GM12878 (cell line): ENCODE results near the gene TMEM179B. TPM values are rescaled to one million over a fixed set of nuclear protein-coding genes. Genes with fewer than 3 reads are reported as not detected.

Experiments
- CHD4 ChIP-seq: fragments of 200-600 bp; sonication (generic); IDR thresholded peaks from 2 replicates; pipeline ENCODE4 v1.6.1; 2016; ENCODE audit warnings: mild to moderate bottlenecking
- CTCF ChIP-seq, 3 experiments: IDR thresholded peaks in 2 of 3; conservative IDR thresholded peaks in 1 of 3; 2 replicates each; pipeline ENCODE4 v1.5.1; 2011; ENCODE audit warnings: low read depth in 3 of 3, low read length in 3 of 3, mild to moderate bottlenecking in 3 of 3, control low read depth in 2 of 3, moderate library complexity in 2 of 3, inconsistent platforms in 1 of 3, mixed read lengths in 1 of 3; ENCODE audit not compliant: control insufficient read depth in 2 of 3, insufficient read depth in 1 of 3; ENCODE audit errors: extremely low read depth in 1 of 3
- E2F8 ChIP-seq: fragments of 450-650 bp; IDR thresholded peaks from 2 replicates; pipeline ENCODE4 v1.6.1; 2018; ENCODE audit warnings: mild to moderate bottlenecking, low read depth, moderate library complexity; ENCODE audit not compliant: partially characterized antibody
- EGR1 ChIP-seq, 2 experiments: IDR thresholded peaks; 1 replicate in 1 of 2; 2 replicates in 1 of 2; pipeline ENCODE4 v1.6.1; 2011 to 2012; ENCODE audit warnings: low read depth in 2 of 2, low read length in 2 of 2, borderline replicate concordance in 1 of 2, mild to moderate bottlenecking in 1 of 2, moderate library complexity in 1 of 2
- GABPA ChIP-seq: IDR thresholded peaks from 2 replicates; pipeline ENCODE4 v1.6.1; 2014; ENCODE audit warnings: antibody characterized with exemption, low read depth, mild to moderate bottlenecking, inconsistent platforms
- MYB ChIP-seq: fragments of 150-350 bp; IDR thresholded peaks from 2 replicates; pipeline ENCODE4 v1.6.1; 2014; ENCODE audit warnings: mild to moderate bottlenecking, low read depth, low read length, borderline replicate concordance
- PAX5 ChIP-seq: IDR thresholded peaks from 2 replicates; pipeline ENCODE4 v1.6.1; 2011; ENCODE audit warnings: low read depth, low read length, borderline replicate concordance
- PML ChIP-seq: IDR thresholded peaks from 2 replicates; pipeline ENCODE4 v1.6.1; 2012; ENCODE audit warnings: low read length, inconsistent platforms
- POU2F2 ChIP-seq: IDR thresholded peaks from 3 replicates; pipeline ENCODE4 v1.6.1; 2011; ENCODE audit warnings: low read depth, mild to moderate bottlenecking, low read length, borderline replicate concordance
- PRDM15 ChIP-seq: fragments of 450-650 bp; formaldehyde crosslinking; IDR thresholded peaks from 2 replicates; pipeline ENCODE4 v1.4.0; 2020; ENCODE audit warnings: mild to moderate bottlenecking, moderate library complexity
- SPI1 ChIP-seq: IDR thresholded peaks from 2 replicates; pipeline ENCODE4 v1.6.1; 2011; ENCODE audit warnings: low read depth, mild to moderate bottlenecking, low read length, moderate library complexity, borderline replicate concordance; ENCODE audit not compliant: insufficient read depth
- WRNIP1 ChIP-seq: IDR thresholded peaks from 2 replicates; pipeline ENCODE4 v1.6.1; 2011; ENCODE audit warnings: low read depth, low read length, improper control_type of control experiment, borderline replicate concordance
- YBX1 ChIP-seq: fragments of 450-650 bp; IDR thresholded peaks from 2 replicates; pipeline ENCODE4 v1.6.1; 2016; ENCODE audit warnings: antibody characterized with exemption
- ZNF687 ChIP-seq: fragments of 450-650 bp; IDR thresholded peaks from 2 replicates; pipeline ENCODE4 v1.6.1; 2017; ENCODE audit warnings: mild to moderate bottlenecking, moderate library complexity
- ZZZ3 ChIP-seq: IDR thresholded peaks from 2 replicates; pipeline ENCODE4 v1.6.1; 2011; ENCODE audit warnings: low read depth; ENCODE audit not compliant: control insufficient read depth, insufficient read length
- polyA plus RNA-seq, 11 experiments: library from polyadenylated mRNA; depleted of rRNA in 4 of 11; unstranded in 6 of 11; stranded (reverse) in 5 of 11; fragments of >200 nt; fragmentation: Nextera tagmentation in 4 of 11; fragmentation: Illumina TruSeq in 1 of 11; extraction: Ambion mirVana in 4 of 11; extraction: Trizol in 1 of 11; gene quantifications; 1 replicate in 1 of 11; 2 replicates in 10 of 11; pipeline versions ENCODE4 v1.2.1 to v1.2.3, GENCODE V29; 2011 to 2016; ENCODE audit warnings: inconsistent platforms in 2 of 11, missing spikeins in 2 of 11, low read depth in 1 of 11
- total RNA-seq, 4 experiments: library from RNA; depleted of rRNA in 3 of 4; stranded (reverse); fragments of >200 nt in 3 of 4; fragmentation: Illumina TruSeq in 1 of 4; extraction: Trizol in 1 of 4; gene quantifications; 2 replicates each; pipeline versions ENCODE4 v1.2.1 to v1.2.3, GENCODE V29; 2013 to 2021

Gene TMEM179B
- total and polyA plus RNA-seq, 10 of the 15 experiments (the other 5 are each of a cell fraction or from before 2014, with no cell fraction given), result 21.7 to 82.4 (median 42.0) TPM

GRCh38 chr11:62839050-62839945, 52.1 kb downstream of the TMEM179B start, which contains the start of gene WDR74 (continued):
- TF ChIP-seq ZNF687 (peak; percentile 51; the same call in 1 of the 2 replicates), PML (peak; percentile 93), ZZZ3 (no peak), E2F8 (peak; percentile 77), CTCF (IDR thresholded peaks at IDR 0.05 in 2 of 3, conservative IDR thresholded peaks at IDR 0.05 in 1 of 3; ENCODE audit: control insufficient read depth in 2 of 3, extremely low read depth in 1 of 3, insufficient read depth in 1 of 3, low read depth in 3 of 3, low read length in 3 of 3) (no peak), PAX5 (peak; percentile 58; the same call in 1 of the 2 replicates), SPI1 (0 out of 2 replicates have a peak, but pooled peaks have one; percentile 1), GABPA (peak; percentile 93), POU2F2 (peak; percentile 87; the same call in 2 of the 3 replicates), YBX1 (no peak), PRDM15 (CRISPR knock-in tag) (no peak), WRNIP1 (0 out of 2 replicates have a peak, but pooled peaks have one; percentile 7), CHD4 (no peak), EGR1 (IDR thresholded peaks at IDR 0.05; ENCODE audit: borderline replicate concordance in 1 of 2, low read depth in 2 of 2, low read length in 2 of 2) (peak in 1 of 2 experiments; percentile 38; a peak in 1 of 3 replicates), MYB (no peak; the same call in 1 of the 2 replicates)
